SK-N-SH (cell line): ENCODE results near the gene SPINK5.

ENCODE experiments used
- EP300 ChIP-seq, 2 experiments: IDR thresholded peaks; 2 replicates each; pipeline versions ENCODE4 v1.4.0 to v1.6.1; 2012; ENCODE audit warnings: borderline replicate concordance in 1 of 2, low read depth in 1 of 2, low read length in 1 of 2
- TF ChIP-seq, protein P1 (sequence below): fragments of 200-600 bp; sonication (generic); IDR thresholded peaks from 2 replicates; pipeline ENCODE4 v1.6.1; 2017; ENCODE audit warnings: antibody characterized with exemption, mild to moderate bottlenecking, moderate library complexity

DNA sequence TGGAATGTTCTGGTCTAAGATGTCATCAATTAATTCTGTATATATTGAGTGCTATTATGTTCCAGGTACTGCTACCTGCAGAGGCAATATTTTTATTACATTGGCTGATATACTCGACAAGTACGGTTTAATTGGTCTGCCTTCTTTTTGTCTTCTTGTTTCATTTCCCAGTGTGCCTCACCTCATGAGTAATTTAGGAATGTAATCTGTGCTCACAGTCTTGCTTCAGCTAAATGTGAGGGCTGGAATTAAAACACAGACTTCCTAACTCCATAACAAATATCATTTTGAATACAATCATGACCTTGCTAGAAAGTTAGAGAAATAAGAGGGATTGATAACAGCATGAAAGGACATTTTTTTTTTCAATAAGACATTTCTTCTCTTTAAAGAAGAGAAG lies 20.1 kb upstream of the SPINK5 start:
- TF ChIP-seq EP300 (IDR thresholded peaks at IDR 0.05; ENCODE audit: borderline replicate concordance in 1 of 2, low read depth in 1 of 2, low read length in 1 of 2): no peak
- TF ChIP-seq, protein P1, sequence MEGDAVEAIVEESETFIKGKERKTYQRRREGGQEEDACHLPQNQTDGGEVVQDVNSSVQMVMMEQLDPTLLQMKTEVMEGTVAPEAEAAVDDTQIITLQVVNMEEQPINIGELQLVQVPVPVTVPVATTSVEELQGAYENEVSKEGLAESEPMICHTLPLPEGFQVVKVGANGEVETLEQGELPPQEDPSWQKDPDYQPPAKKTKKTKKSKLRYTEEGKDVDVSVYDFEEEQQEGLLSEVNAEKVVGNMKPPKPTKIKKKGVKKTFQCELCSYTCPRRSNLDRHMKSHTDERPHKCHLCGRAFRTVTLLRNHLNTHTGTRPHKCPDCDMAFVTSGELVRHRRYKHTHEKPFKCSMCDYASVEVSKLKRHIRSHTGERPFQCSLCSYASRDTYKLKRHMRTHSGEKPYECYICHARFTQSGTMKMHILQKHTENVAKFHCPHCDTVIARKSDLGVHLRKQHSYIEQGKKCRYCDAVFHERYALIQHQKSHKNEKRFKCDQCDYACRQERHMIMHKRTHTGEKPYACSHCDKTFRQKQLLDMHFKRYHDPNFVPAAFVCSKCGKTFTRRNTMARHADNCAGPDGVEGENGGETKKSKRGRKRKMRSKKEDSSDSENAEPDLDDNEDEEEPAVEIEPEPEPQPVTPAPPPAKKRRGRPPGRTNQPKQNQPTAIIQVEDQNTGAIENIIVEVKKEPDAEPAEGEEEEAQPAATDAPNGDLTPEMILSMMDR: no peak
